HL-60/S4 (cell line): ENCODE measurements around the gene DBNL.

Source experiments
- in situ Hi-C: fragments of 300-500 bp; cut with MboI; formaldehyde crosslinking; loops from 2 replicates; pipeline ENCODE4 v1.14.3; 2022; ENCODE audit warnings: low sequenced_read_pairs

The DBNL gene

DNA sequence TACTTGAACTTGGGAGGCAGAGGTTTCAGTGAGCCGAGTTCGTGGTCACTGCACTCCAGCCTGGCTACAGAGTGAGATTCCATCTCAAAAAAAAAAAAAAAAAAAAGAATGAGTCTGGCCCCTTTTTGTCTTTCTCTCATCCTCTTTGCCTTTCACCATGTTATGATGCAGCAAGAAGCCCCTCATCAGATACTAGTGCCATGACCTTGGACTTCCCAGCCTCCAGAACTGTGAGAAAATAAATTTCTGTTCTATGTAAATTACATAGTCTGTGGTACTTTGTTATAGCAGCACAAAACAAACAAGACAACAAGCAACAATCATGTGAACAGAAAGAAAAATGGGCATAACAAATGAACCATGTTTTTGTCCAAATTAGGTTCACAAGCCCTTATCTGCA is 2.3 kb upstream of the DBNL start:
- in situ Hi-C loops = no loop called here

GRCh38 chr7:44043902-44044301 is 600 bp upstream of the DBNL start:
- in situ Hi-C loops = no loop called here

GRCh38 chr7:44045226-44046014 is 918 bp downstream of the DBNL start:
- in situ Hi-C loops = no loop called here

- in situ Hi-C loops = no loop called here
Measured at GRCh38 chr7:44046321-44047061, 2.0 kb downstream of the DBNL start.

- in situ Hi-C loops = no loop called here
Measured at GRCh38 chr7:44048031-44048795, 3.7 kb downstream of the DBNL start.

DNA sequence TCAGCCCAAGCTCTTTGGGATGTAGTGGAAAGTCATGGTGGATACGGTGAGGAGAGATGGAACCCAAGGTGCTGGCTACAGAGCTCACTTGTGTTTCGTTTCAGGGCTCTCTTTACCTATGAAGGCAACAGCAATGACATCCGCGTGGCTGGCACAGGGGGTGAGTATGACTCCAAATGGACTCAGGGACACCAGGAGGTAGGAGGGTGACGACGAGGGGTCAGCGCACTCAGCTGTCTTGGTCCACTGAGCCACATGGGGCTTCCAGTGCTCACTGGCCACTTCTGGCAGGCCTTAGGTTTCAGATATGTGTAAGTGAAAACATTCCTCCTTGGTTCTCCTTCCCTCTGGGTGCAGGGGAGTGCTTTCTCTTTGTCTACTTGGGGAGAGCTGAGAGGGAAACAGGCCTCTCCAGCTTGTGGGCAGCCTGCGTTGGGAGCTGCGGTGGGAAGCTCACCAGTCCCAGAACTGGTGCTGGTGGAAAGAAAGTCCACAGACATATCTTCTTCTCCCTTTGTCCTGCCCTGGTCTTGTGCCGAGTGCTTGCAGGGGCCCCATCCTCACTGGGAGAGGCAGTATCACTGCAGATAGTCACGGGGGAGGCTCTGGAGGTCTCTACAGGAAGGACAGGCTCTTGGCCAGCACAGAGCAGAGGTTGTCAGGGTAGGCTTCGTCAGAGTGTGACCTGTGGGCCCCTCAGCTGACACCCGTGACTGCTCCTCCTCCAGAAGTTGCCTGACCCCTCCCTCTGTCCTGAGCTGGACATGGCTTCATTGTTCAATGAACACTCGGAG is 5.8 kb downstream of the DBNL start:
- in situ Hi-C loops = no loop called here

DNA sequence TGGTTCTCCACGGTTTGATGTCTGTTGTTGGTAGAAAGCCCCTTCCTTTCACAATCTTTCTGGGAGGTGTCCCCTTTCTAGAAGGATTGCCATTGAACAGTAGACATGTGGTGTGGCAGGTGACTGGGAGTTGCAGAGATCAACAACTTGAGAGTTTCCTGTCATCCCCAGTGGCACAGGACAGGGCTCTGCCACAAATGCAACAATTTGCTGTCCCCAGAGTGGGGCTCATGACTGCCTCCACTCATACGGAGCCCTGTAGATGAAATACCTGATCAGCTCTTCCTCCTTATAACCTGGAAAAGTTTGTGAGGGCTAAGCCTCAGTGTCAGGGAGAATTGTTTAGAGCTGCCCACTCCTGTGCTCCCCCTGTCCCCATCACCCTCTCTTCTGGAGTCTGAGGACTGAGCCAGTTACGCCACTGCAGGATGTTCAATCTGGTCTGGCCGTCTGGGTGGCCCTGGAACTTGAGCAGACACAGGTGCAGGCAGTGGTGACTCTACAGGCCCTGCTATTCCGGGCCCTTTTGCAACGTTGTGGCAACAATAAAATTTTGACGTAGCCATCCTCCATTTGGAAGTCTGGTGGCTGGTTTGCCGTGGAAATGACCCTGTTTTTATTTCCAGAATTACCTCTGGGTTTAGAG is 6.5 kb downstream of the DBNL start:
- in situ Hi-C loops = no loop called here

DNA sequence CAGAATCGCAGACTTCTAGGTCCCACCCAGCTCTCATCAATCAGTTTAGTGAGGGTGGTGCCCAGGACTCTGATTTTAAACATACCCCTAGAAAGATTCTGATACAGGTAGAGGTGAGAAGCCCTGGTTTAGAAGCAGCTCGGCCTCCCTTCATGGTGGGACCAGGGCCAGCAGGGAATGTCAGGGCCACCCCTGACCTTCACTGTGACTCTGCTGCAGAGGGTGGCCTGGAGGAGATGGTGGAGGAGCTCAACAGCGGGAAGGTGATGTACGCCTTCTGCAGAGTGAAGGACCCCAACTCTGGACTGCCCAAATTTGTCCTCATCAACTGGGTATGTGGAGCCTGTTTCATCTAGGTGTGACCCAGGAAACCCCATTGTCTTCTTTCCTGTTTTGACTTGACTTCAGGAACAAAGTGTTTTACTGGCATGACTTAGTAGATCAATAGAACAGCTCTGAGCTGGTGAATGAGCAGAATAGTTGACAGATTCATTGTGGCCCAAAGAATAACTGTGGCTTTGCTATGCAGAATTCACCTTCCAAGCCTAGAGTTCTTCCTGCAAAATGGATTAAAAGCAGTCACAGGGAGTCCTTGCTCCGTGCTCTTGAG is 7.2 kb downstream of the DBNL start:
- in situ Hi-C loops = no loop called here

- in situ Hi-C loops = no loop called here
Measured at GRCh38 chr7:44052771-44053365, 8.4 kb downstream of the DBNL start.

- in situ Hi-C loops = no loop called here
Measured at GRCh38 chr7:44056681-44057080, 12.2 kb downstream of the DBNL start.

DNA sequence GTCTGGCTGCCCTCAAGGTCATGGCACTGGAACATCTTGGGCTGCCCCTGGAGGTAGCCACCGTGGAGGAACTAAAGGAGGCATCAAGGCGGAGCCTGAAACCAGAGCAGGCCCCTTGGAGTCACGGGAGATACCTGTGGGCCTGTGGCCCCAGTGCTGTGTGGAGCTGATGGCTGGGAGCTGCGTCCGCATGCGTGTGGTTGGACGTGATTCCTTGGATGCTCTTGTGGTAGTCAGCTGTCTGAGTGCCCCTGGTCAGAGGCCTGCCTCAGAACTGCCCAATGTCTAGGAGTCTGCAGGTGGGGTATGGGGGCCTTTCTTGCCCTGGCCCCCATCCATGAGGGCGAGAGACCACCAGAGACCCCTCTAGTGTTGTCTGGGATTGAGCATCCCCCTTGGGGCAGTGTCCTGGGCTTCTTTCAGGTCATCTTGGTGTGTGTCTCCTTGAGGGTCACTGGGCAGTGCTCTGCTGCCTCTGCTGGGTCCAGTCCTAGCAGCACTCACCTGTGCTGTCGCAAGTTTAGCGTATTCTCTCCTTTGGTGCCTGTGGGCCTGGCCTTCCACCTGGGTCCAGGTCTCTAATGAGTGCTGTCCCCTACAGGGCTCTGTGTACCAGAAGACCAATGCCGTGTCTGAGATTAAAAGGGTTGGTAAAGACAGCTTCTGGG is 12.8 kb downstream of the DBNL start:
- in situ Hi-C loops = no loop called here

- in situ Hi-C loops = no loop called here
Measured at GRCh38 chr7:44057849-44058758, 13.6 kb downstream of the DBNL start.

DNA sequence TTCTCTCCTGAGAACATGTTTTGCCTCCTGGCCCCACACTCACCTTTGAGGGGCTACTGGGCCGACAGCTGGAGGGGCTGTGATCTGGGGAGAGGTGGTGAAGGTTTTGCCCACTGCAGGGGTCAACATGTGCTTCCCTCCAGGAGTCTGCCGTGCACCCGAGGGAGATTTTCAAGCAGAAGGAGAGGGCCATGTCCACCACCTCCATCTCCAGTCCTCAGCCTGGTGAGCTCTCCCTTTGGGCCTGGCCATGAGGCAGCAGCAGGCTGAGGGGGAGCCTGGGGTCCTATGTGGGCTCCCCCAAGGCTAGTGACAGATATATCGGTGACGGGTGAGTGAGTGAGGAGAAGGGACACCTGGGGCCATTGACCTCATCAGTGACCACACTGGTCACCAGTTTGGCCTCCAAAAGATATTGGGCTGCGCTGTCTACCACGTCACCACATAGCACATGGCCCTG is 14.3 kb downstream of the DBNL start:
- in situ Hi-C loops = no loop called here

- in situ Hi-C loops = no loop called here
Measured at GRCh38 chr7:44059219-44060090, 15.0 kb downstream of the DBNL start.

GRCh38 chr7:44060091-44060947 is 15.8 kb downstream of the DBNL start:
- in situ Hi-C loops = no loop called here
